LoVo (cell line): ENCODE results near the gene EEF1AKMT2.

Experiments used
- DNase-seq: peaks from one replicate; pipeline ENCODE4 v3.0.0-alpha.2; 2016; ENCODE audit warnings: low spot score

The EEF1AKMT2 gene

GRCh38 chr10:124737708-124738107 lies 54.0 kb downstream of the EEF1AKMT2 start:
- DNase-seq: no peak

GRCh38 chr10:124737221-124737620 lies 54.5 kb downstream of the EEF1AKMT2 start:
- no peak for DNase-seq

- no peak for DNase-seq
Observed at GRCh38 chr10:124736491-124737136, 55.1 kb downstream of the EEF1AKMT2 start.

- DNase-seq: no peak
Observed at GRCh38 chr10:124735491-124736286, 56.0 kb downstream of the EEF1AKMT2 start.

GRCh38 chr10:124734311-124735166 lies 57.1 kb downstream of the EEF1AKMT2 start:
- no peak for DNase-seq

- no peak for DNase-seq
Observed at GRCh38 chr10:124733571-124734245, 58.0 kb downstream of the EEF1AKMT2 start.

- no peak for DNase-seq
Observed at GRCh38 chr10:124732931-124733570, 58.6 kb downstream of the EEF1AKMT2 start.

- no peak for DNase-seq
Observed at GRCh38 chr10:124731551-124731950, 60.1 kb downstream of the EEF1AKMT2 start.

- no peak for DNase-seq
Observed at GRCh38 chr10:124730790-124731189, 60.9 kb downstream of the EEF1AKMT2 start.

- no peak for DNase-seq
Observed at GRCh38 chr10:124728830-124729661, 62.6 kb downstream of the EEF1AKMT2 start.

- DNase-seq: no peak
Observed at GRCh38 chr10:124728071-124728829, 63.4 kb downstream of the EEF1AKMT2 start.

- no peak for DNase-seq
Observed at GRCh38 chr10:124727361-124727960, 64.2 kb downstream of the EEF1AKMT2 start.

GRCh38 chr10:124725791-124726190 lies 65.9 kb downstream of the EEF1AKMT2 start:
- no peak for DNase-seq

- no peak for DNase-seq
Observed at GRCh38 chr10:124725171-124725631, 66.5 kb downstream of the EEF1AKMT2 start.

GRCh38 chr10:124724279-124725027 lies 67.2 kb downstream of the EEF1AKMT2 start:
- DNase-seq: no peak

- DNase-seq: no peak
Observed at GRCh38 chr10:124723826-124724225, 67.9 kb downstream of the EEF1AKMT2 start.

- no peak for DNase-seq
Observed at GRCh38 chr10:124722798-124723783, 68.6 kb downstream of the EEF1AKMT2 start.
